Prostate gland (tissue), 2 donors: ENCODE data around the gene RXRG. TPM values are rescaled to one million over a fixed set of nuclear protein-coding genes. Genes with fewer than 3 reads are reported as not detected.

Experiments used
- DNase-seq: peaks from one replicate; pipeline ENCODE4 v3.0.0-alpha.2; 2019; ENCODE audit warnings: low spot score
- H3K27ac ChIP-seq, 2 donors: fragments of 200-600 bp; sonication (generic); 2 replicates each; pipeline ENCODE4 v1.5.1; 2017 to 2019
- H3K27me3 ChIP-seq: fragments of 200-600 bp; sonication (generic); replicated peaks from 2 replicates; pipeline ENCODE4 v1.5.1; 2019; ENCODE audit not compliant: insufficient read depth
- H3K36me3 ChIP-seq, 2 donors: fragments of 200-600 bp; sonication (generic); 1 replicate in 1 of 2; 2 replicates in 1 of 2; pipeline versions ENCODE4 v1.5.1 to v1.8.1; 2017 to 2019
- H3K4me1 ChIP-seq: fragments of 200-600 bp; sonication (generic); replicated peaks from 2 replicates; pipeline ENCODE4 v1.5.1; 2019
- H3K4me3 ChIP-seq, 2 donors: fragments of 200-600 bp; sonication (generic); 2 replicates each; pipeline ENCODE4 v1.5.1; 2017 to 2019
- H3K9me3 ChIP-seq: fragments of 200-600 bp; sonication (generic); 2 replicates; pipeline ENCODE4 v1.5.1; 2017
- POLR2A ChIP-seq: fragments of 450-650 bp; IDR thresholded peaks from one replicate; pipeline ENCODE4 v1.6.1; 2016; ENCODE audit warnings: antibody characterized with exemption, mild to moderate bottlenecking
- POLR2AphosphoS5 ChIP-seq: sonication (generic); formaldehyde crosslinking; IDR thresholded peaks from one replicate; pipeline ENCODE4 v1.6.1; 2017; ENCODE audit warnings: antibody characterized with exemption
- WGBS: methylation state at CpG from one replicate; pipeline ENCODE4 v1.1.5; 2018; 5-methylcytosine and 5-hydroxymethylcytosine counted together
- intact Hi-C: fragments of 100-400 bp; cut with DNase I; formaldehyde crosslinking; loops from one replicate; pipeline ENCODE4 v1.14.2; 2022
- total RNA-seq, 2 donors: library from RNA; depleted of rRNA; stranded (reverse); fragments of >200 nt; gene quantifications; one replicate each; pipeline ENCODE4 v1.1.0, GENCODE V29; 2016
- TF ChIP-seq, protein P1 (sequence below), 4 experiments: fragments of 200-600 bp in 2 of 4; fragments of 450-650 bp in 2 of 4; sonication (generic) in 2 of 4; IDR thresholded peaks; 1 replicate in 3 of 4; 2 replicates in 1 of 4; pipeline ENCODE4 v1.5.1; 2016 to 2019; ENCODE audit warnings: antibody characterized with exemption in 4 of 4, mild to moderate bottlenecking in 2 of 4, moderate library complexity in 2 of 4

Gene RXRG
- total RNA-seq, 2 donors from 2014 or later: 0.14 to 1.4 TPM

DNA sequence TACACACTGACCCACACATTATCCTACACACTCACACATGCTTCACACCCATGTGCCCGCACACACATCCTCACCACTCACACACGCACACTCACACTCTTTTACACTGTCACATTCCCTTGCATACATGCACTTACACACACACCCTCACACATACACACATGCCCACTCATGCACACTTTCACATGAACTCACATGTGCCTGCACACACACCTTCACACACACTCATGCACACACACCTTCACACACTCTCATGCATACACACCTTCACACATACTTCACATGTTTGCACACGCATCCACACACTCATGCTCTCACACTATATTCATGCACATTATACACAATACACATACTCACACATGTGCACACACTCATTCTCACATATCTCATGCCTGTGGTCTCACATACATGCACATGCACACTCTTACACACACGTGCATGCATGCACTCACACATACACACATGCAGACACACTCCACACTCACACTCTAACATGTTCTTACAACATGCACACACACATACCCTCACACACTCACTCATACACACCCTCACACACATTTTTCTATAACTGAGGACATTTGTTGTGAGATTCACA, 42.3 kb downstream of the RXRG start:
- intact Hi-C loops: no loop called here
- no peak for DNase-seq
- Histone ChIP-seq H3K4me1 (no peaks in the 10 kb centered on the region), H3K36me3 (no peaks in the 10 kb centered on the region), H3K4me3 (no peak overlapping the region), H3K27me3 (no peaks in the 10 kb centered on the region), H3K27ac (no peak overlapping the region), H3K9me3 (no peaks in the 10 kb centered on the region)
- TF ChIP-seq POLR2AphosphoS5 (no peak), POLR2A (no peak)
- TF ChIP-seq, protein P1, sequence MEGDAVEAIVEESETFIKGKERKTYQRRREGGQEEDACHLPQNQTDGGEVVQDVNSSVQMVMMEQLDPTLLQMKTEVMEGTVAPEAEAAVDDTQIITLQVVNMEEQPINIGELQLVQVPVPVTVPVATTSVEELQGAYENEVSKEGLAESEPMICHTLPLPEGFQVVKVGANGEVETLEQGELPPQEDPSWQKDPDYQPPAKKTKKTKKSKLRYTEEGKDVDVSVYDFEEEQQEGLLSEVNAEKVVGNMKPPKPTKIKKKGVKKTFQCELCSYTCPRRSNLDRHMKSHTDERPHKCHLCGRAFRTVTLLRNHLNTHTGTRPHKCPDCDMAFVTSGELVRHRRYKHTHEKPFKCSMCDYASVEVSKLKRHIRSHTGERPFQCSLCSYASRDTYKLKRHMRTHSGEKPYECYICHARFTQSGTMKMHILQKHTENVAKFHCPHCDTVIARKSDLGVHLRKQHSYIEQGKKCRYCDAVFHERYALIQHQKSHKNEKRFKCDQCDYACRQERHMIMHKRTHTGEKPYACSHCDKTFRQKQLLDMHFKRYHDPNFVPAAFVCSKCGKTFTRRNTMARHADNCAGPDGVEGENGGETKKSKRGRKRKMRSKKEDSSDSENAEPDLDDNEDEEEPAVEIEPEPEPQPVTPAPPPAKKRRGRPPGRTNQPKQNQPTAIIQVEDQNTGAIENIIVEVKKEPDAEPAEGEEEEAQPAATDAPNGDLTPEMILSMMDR (IDR thresholded peaks at IDR 0.05): no peak
- 91% methylated on average over 4 of the region's 4 CpGs for WGBS

- Histone ChIP-seq H3K27ac (no peak overlapping the region), H3K36me3 (no peaks in the 10 kb centered on the region), H3K4me3 (no peak overlapping the region), H3K4me1 (no peaks in the 10 kb centered on the region), H3K9me3 (no peaks in the 10 kb centered on the region), H3K27me3 (no peaks in the 10 kb centered on the region)
- DNase-seq: no peak
- intact Hi-C loops: no loop called here
- WGBS: 64% methylated on average over 4 of the region's 4 CpGs
- TF ChIP-seq POLR2A: no peak
- TF ChIP-seq, protein P1 (IDR thresholded peaks at IDR 0.05): no peak
- TF ChIP-seq POLR2AphosphoS5: no peak
These were observed 47.0 kb downstream of the RXRG start for GRCh38 chr1:165397944-165398343.

DNA sequence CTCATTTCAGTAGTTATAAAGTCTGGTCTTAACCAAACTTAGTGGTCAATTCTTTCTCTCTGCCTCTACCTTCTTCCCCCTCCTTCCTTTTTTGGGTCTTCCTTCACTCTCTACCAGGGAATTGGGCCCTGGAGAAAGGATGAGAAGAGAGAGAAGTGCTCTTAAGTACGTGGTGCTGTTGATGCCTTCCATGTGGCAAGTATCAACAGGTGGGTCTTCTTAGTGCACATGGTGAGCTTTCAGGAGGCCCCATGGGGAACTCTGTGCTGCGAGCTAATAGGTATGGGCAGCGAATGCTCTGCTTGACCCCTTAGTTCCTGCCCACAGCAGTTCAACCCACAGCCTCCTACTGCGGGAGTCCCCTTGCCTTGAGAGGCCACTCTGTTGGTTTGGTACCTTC, 49.0 kb downstream of the RXRG start:
- no peaks in the 10 kb centered on the region for H3K36me3 ChIP-seq
- H3K27ac ChIP-seq: no peak overlapping the region
- H3K9me3 ChIP-seq: no peaks in the 10 kb centered on the region
- DNase-seq: no peak
- H3K27me3 ChIP-seq: no peaks in the 10 kb centered on the region
- WGBS: 71% methylated on average over 4 of the region's 4 CpGs
- H3K4me1 ChIP-seq: no peaks in the 10 kb centered on the region
- no peak overlapping the region for H3K4me3 ChIP-seq
- intact Hi-C loops: no loop called here
- TF ChIP-seq, protein P1 (IDR thresholded peaks at IDR 0.05): no peak
- no peak for TF ChIP-seq POLR2AphosphoS5
- TF ChIP-seq POLR2A: no peak

GRCh38 chr1:165395478-165395877, 49.4 kb downstream of the RXRG start:
- TF ChIP-seq POLR2AphosphoS5: peak; percentile 33
- no peak for TF ChIP-seq POLR2A
- TF ChIP-seq, protein P1 (IDR thresholded peaks at IDR 0.05): no peak
- intact Hi-C loops: no loop called here
- no peak overlapping the region for H3K4me3 ChIP-seq
- H3K9me3 ChIP-seq: no peaks in the 10 kb centered on the region
- H3K36me3 ChIP-seq: no peaks in the 10 kb centered on the region
- no peaks in the 10 kb centered on the region for H3K27me3 ChIP-seq
- H3K4me1 ChIP-seq: no peaks in the 10 kb centered on the region
- DNase-seq: peak; percentile 67
- H3K27ac ChIP-seq: no peak overlapping the region
